Measurements from ENCODE around the gene ANGPTL3. TPM values are rescaled to one million over a fixed set of nuclear protein-coding genes. Genes with fewer than 3 reads are reported as not detected.

Gene ANGPTL3
- total and polyA plus RNA-seq, 7 donors: not detected

DNA sequence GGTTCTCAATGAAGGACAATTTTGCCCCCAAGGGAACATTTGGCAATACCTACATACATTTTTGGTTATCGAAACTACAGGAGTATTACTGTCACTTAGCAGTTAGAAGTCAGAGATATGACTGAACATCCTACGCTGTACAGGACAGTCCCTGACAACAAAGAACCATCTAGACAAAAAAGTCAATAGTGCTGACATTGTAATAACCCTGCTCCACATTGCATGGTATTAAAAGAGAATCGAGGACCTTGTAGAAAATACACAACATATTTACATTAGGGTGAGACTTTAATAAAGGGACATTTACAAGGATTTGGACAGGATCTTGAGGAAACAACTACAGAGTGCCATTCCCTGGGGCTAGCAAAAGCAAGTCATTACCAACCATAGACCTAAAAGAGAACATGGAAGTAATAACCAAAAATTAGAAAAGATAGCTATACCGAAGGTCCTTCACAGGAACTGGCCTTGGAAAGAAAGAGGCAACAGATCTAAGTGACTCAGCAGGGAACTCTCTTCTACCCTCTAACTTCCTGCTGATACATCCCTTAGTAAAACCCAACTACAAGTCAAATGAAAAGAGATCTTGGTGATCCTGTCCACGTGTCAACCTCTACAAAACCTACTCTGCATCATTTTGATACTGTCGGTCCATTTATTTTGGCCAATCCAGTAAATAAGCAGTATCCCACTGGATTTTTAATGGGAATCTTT lies 40.2 kb downstream of the ANGPTL3 start:
- Histone ChIP-seq H3K27me3 (ENCODE audit: insufficient read depth in 3 of 3, low read length in 2 of 3) (no peaks in the 10 kb centered on the region), H3K36me3 (ENCODE audit: insufficient read depth in 1 of 2, low read depth in 1 of 2) (peaks cover 0 to 36% of the 10 kb centered on the region in 2 donors), H3K9me3 (no peaks in the 10 kb centered on the region), H3K4me1 (no peaks in the 10 kb centered on the region), H3K4me3 (no peak overlapping the region), H3K27ac (no peak overlapping the region)
- TF ChIP-seq, protein P1, sequence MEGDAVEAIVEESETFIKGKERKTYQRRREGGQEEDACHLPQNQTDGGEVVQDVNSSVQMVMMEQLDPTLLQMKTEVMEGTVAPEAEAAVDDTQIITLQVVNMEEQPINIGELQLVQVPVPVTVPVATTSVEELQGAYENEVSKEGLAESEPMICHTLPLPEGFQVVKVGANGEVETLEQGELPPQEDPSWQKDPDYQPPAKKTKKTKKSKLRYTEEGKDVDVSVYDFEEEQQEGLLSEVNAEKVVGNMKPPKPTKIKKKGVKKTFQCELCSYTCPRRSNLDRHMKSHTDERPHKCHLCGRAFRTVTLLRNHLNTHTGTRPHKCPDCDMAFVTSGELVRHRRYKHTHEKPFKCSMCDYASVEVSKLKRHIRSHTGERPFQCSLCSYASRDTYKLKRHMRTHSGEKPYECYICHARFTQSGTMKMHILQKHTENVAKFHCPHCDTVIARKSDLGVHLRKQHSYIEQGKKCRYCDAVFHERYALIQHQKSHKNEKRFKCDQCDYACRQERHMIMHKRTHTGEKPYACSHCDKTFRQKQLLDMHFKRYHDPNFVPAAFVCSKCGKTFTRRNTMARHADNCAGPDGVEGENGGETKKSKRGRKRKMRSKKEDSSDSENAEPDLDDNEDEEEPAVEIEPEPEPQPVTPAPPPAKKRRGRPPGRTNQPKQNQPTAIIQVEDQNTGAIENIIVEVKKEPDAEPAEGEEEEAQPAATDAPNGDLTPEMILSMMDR (IDR thresholded peaks at IDR 0.05): no peak
- 95 to 98% (median 95%) methylated on average over 6 of the region's 6 CpGs for WGBS, 3 donors
- no peak for ATAC-seq
- no peak for DNase-seq
- intact Hi-C loops (cut with DNase I): no loop called here

DNA sequence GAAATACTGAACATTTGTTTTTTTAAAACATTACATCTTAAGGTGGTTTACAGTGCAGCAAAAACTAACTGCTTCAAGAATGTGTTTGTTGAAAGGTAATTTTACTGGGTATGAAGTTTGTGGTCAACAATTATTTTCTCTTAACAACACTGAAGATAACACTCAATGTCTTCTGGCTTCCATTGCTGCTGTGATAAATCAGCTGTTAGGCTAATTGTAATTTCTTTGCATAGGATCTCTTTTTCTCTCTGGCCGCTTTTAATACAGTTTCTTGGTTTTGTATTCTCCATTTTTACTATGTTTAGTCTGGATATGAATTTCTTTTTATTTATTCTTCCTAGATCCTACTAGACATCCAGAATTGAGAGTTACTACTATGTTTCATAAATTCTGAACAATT lies 46.0 kb downstream of the ANGPTL3 start:
- H3K27me3 ChIP-seq (ENCODE audit: insufficient read depth in 3 of 3, low read length in 2 of 3): no peaks in the 10 kb centered on the region
- H3K4me1 ChIP-seq: no peaks in the 10 kb centered on the region
- DNase-seq (no peak), ATAC-seq (no peak)
- intact Hi-C loops (cut with DNase I): no loop called here
- TF ChIP-seq, protein P1 (IDR thresholded peaks at IDR 0.05): no peak
- no peaks in the 10 kb centered on the region for H3K9me3 ChIP-seq
- peaks cover 2 to 44% of the 10 kb centered on the region in 2 donors for H3K36me3 ChIP-seq (ENCODE audit: insufficient read depth in 1 of 2, low read depth in 1 of 2)
- H3K27ac ChIP-seq: no peak overlapping the region
- H3K4me3 ChIP-seq: no peak overlapping the region
- 98 to 100% (median 100%) methylated on average over 1 of the region's 1 CpG for WGBS, 3 donors

DNA sequence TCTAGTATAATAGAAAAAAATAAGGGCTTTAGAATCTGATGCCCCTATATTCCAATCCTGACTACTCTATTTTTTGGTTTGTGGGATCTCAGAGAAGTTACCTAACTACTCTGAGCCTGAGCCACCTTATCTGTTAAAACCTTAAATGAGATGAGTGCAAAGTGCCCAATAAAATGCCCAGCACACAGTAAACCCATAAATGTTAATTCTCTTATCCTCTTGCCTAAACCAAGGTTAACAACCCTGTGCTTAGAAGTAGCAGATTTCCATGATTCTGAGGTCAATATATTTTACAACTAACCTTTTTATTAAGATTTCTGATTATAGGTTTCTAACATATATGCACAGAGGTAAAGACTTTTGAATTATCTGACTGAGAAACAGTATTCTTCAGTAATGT lies 55.1 kb downstream of the ANGPTL3 start:
- H3K4me3 ChIP-seq: no peak overlapping the region
- peaks cover 0 to 19% of the 10 kb centered on the region in 2 donors for H3K36me3 ChIP-seq (ENCODE audit: insufficient read depth in 1 of 2, low read depth in 1 of 2)
- no peaks in the 10 kb centered on the region for H3K27me3 ChIP-seq (ENCODE audit: insufficient read depth in 3 of 3, low read length in 2 of 3)
- intact Hi-C loops (cut with DNase I): no loop called here
- no peak overlapping the region for H3K27ac ChIP-seq
- H3K4me1 ChIP-seq: no peaks in the 10 kb centered on the region
- no peak for ATAC-seq
- no peak for DNase-seq
- H3K9me3 ChIP-seq: no peaks in the 10 kb centered on the region
- TF ChIP-seq, protein P1 (IDR thresholded peaks at IDR 0.05): no peak

DNA sequence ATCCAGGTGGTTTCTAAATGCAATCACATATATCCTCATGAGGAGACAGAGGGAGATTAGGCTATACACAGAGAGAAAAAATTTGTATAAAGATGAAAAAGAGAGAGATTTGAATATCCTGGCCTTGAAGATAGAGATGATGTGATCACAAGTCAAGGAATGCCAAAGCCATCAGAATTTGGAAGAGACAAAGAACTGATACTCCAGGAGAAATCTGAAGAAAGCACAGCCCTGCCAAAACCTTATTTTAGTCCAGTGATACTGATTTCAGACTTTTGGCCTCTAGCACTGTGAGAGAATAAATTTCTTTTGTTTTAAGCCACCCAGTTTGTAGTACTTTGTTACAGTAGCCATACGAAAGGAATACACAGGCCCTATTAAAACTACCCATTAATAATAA lies 57.4 kb downstream of the ANGPTL3 start:
- DNase-seq: no peak
- Histone ChIP-seq H3K4me3 (no peak overlapping the region), H3K27ac (no peak overlapping the region), H3K27me3 (ENCODE audit: insufficient read depth in 3 of 3, low read length in 2 of 3) (no peaks in the 10 kb centered on the region), H3K9me3 (no peaks in the 10 kb centered on the region), H3K36me3 (ENCODE audit: insufficient read depth in 1 of 2, low read depth in 1 of 2) (peaks cover 0 to 12% of the 10 kb centered on the region in 2 donors), H3K4me1 (no peaks in the 10 kb centered on the region)
- ATAC-seq: no peak
- WGBS, 3 donors: 64 to 83% (median 78%) methylated on average over 1 of the region's 1 CpG
- intact Hi-C loops (cut with DNase I): no loop called here
- TF ChIP-seq, protein P1 (IDR thresholded peaks at IDR 0.05): no peak

Other genes with a start within 250 kb of the ANGPTL3 start
- gene USP1, start 160.5 kb upstream of the ANGPTL3 start, total RNA-seq: 10 to 100 TPM; 12.1 to 19.3 (median 15.1) TPM
- gene USP1, start 160.5 kb upstream of the ANGPTL3 start, polyA plus RNA-seq: 10 to 100 TPM in 1 of 3 donors, 1 to 10 TPM in 2; 8.4 to 19.3 (median 9.2) TPM
- gene DOCK7, start 90.9 kb downstream of the ANGPTL3 start, total RNA-seq: 10 to 100 TPM in 1 of 4 donors, 1 to 10 TPM in 3; 7.0 to 12.9 (median 8.6) TPM
- gene DOCK7, start 90.9 kb downstream of the ANGPTL3 start, polyA plus RNA-seq: 1 to 10 TPM; 3.1 to 5.1 (median 4.9) TPM
- 1 to 10 TPM; 4.0 to 6.4 (median 5.6) TPM for gene ATG4C, start 186.6 kb downstream of the ANGPTL3 start, total RNA-seq
- 1 to 10 TPM; 3.3 to 8.3 (median 4.3) TPM for gene ATG4C, start 186.6 kb downstream of the ANGPTL3 start, polyA plus RNA-seq

Data from psoas muscle (tissue), 8 donors.